HG02759 (cell line): Measurements from ENCODE around the gene SERPINC1.
"Not testable (repeated sequence)": the region's sequence is repeated elsewhere in the genome, so short reads cannot be mapped to it uniquely, and the experiment has no call there.

ENCODE experiments used
- ATAC-seq: cut with Tn5 transposase; IDR thresholded peaks from one replicate; pipeline ENCODE4 v1.9.1; 2021; ENCODE audit warnings: mild to moderate bottlenecking, moderate library complexity; ENCODE audit not compliant: unreplicated experiment

SERPINC1 gene

GRCh38 chr1:173917149-173917548, at the start of gene SERPINC1:
TSS of gene SERPINC1 (minus strand) at chr1:173917327. CDS start at chr1:173917259, 68 bp downstream.
- no peak for ATAC-seq

GRCh38 chr1:173965896-173966295, 48.8 kb upstream of the SERPINC1 start:
- ATAC-seq, result not testable (repeated sequence)

GRCh38 chr1:173963477-173963876, 46.4 kb upstream of the SERPINC1 start:
- no peak for ATAC-seq

GRCh38 chr1:173960625-173961024, 43.5 kb upstream of the SERPINC1 start:
- ATAC-seq, result no peak

GRCh38 chr1:173954179-173954578, 37.1 kb upstream of the SERPINC1 start:
- no peak for ATAC-seq

- ATAC-seq, result no peak
Observed at GRCh38 chr1:173948594-173948993, 31.5 kb upstream of the SERPINC1 start.

GRCh38 chr1:173946380-173946921, 29.3 kb upstream of the SERPINC1 start:
- no peak for ATAC-seq

- no peak for ATAC-seq
Observed at GRCh38 chr1:173937062-173937461, 19.9 kb upstream of the SERPINC1 start.

GRCh38 chr1:173934440-173934839, 17.3 kb upstream of the SERPINC1 start:
- no peak for ATAC-seq

- ATAC-seq, result not testable (repeated sequence)
Observed at GRCh38 chr1:173930541-173930940, 13.4 kb upstream of the SERPINC1 start.

- no peak for ATAC-seq
Observed at GRCh38 chr1:173925306-173926242, 8.4 kb upstream of the SERPINC1 start.

- no peak for ATAC-seq
Observed at GRCh38 chr1:173920861-173921260, 3.7 kb upstream of the SERPINC1 start.

- no peak for ATAC-seq
Observed at GRCh38 chr1:173917635-173918493, 737 bp upstream of the SERPINC1 start.

GRCh38 chr1:173916667-173917066, 460 bp downstream of the SERPINC1 start:
- no peak for ATAC-seq

GRCh38 chr1:173915596-173915995, 1.5 kb downstream of the SERPINC1 start:
- ATAC-seq, result no peak

- no peak for ATAC-seq
Observed at GRCh38 chr1:173914366-173914871, 2.7 kb downstream of the SERPINC1 start.

- no peak for ATAC-seq
Observed at GRCh38 chr1:173913111-173913510, 4.0 kb downstream of the SERPINC1 start.

- no peak for ATAC-seq
Observed at GRCh38 chr1:173903827-173904531, 13.1 kb downstream of the SERPINC1 start.

- ATAC-seq, result no peak
Observed at GRCh38 chr1:173900992-173901391, 16.1 kb downstream of the SERPINC1 start.

- ATAC-seq, result no peak
Observed at GRCh38 chr1:173900427-173900826, 16.7 kb downstream of the SERPINC1 start.
